Fibroblast of lung (primary cell): ENCODE measurements around the gene APOBEC3H. TPM values are rescaled to one million over a fixed set of nuclear protein-coding genes. Genes with fewer than 3 reads are reported as not detected.

Experiments
- DNase-seq, 2 donors: peaks; one replicate each; pipeline versions ENCODE4 v3.0.0 to v3.0.0-alpha.2; 2010; ENCODE audit warnings: low read depth in 2 of 2
- H2AFZ ChIP-seq: 2 replicates; pipeline ENCODE4 v1.5.1; 2012; ENCODE audit warnings: low read length, control low read depth, inconsistent platforms
- H3K27ac ChIP-seq: 2 replicates; pipeline ENCODE4 v1.5.1; 2011; ENCODE audit warnings: low read length, control low read depth; ENCODE audit not compliant: insufficient read depth
- H3K27me3 ChIP-seq: 2 replicates; pipeline ENCODE4 v1.5.1; 2011; ENCODE audit warnings: mild to moderate bottlenecking, low read length; ENCODE audit not compliant: control insufficient read depth, insufficient read depth
- H3K36me3 ChIP-seq: 2 replicates; pipeline ENCODE4 v1.5.1; 2011; ENCODE audit warnings: low read length; ENCODE audit not compliant: control insufficient read depth, insufficient read depth
- H3K4me1 ChIP-seq: 2 replicates; pipeline ENCODE4 v1.5.1; 2011; ENCODE audit warnings: low read length; ENCODE audit not compliant: control insufficient read depth, insufficient read depth; ENCODE audit errors: extremely low read depth
- H3K4me2 ChIP-seq: 2 replicates; pipeline ENCODE4 v1.5.1; 2011; ENCODE audit warnings: low read length, control low read depth; ENCODE audit not compliant: insufficient read depth; ENCODE audit errors: extremely low read depth
- H3K4me3 ChIP-seq, 4 experiments: fragments of 200-600 bp in 1 of 4; sonication (generic) in 1 of 4; replicated peaks in 1 of 4; 2 replicates each; pipeline ENCODE4 v1.5.1; 2011 to 2016; ENCODE audit warnings: low read length in 4 of 4, low read depth in 3 of 4, mild to moderate bottlenecking in 3 of 4, control low read depth in 2 of 4, inconsistent platforms in 1 of 4, mixed read lengths in 1 of 4; ENCODE audit not compliant: insufficient read depth in 1 of 4; ENCODE audit errors: control extremely low read depth in 1 of 4
- H3K79me2 ChIP-seq: 2 replicates; pipeline ENCODE4 v1.5.1; 2012; ENCODE audit warnings: mild to moderate bottlenecking, low read length, inconsistent platforms; ENCODE audit not compliant: control insufficient read depth, insufficient read depth
- H3K9ac ChIP-seq: 2 replicates; pipeline ENCODE4 v1.5.1; 2011; ENCODE audit warnings: mild to moderate bottlenecking, low read length, control low read depth; ENCODE audit not compliant: insufficient read depth
- H3K9me3 ChIP-seq: 2 replicates; pipeline ENCODE4 v1.5.1; 2012; ENCODE audit warnings: low read depth, low read length; ENCODE audit not compliant: control insufficient read depth, insufficient read depth
- H4K20me1 ChIP-seq: 2 replicates; pipeline ENCODE4 v1.5.1; 2011; ENCODE audit warnings: low read length; ENCODE audit not compliant: control insufficient read depth, insufficient read depth; ENCODE audit errors: extremely low read depth
- CTCF ChIP-seq, 2 donors: IDR thresholded peaks in 1 of 2; conservative IDR thresholded peaks in 1 of 2; 1 replicate in 1 of 2; 2 replicates in 1 of 2; pipeline ENCODE4 v1.5.1; 2011 to 2012; ENCODE audit warnings: low read length in 2 of 2, control low read depth in 1 of 2, inconsistent platforms in 1 of 2, low read depth in 1 of 2, mild to moderate bottlenecking in 1 of 2
- EZH2 ChIP-seq: IDR thresholded peaks from 2 replicates; pipeline ENCODE4 v1.5.1; 2012; ENCODE audit warnings: low read length, control low read depth, mild to moderate bottlenecking; ENCODE audit errors: missing control alignments
- polyA plus RNA-seq, 2 donors: library from polyadenylated mRNA; depleted of rRNA in 1 of 2; stranded (reverse) in 1 of 2; unstranded in 1 of 2; fragments of >200 nt; gene quantifications; 2 replicates each; pipeline ENCODE4 v1.2.1, GENCODE V29; 2011 to 2012; ENCODE audit warnings: missing spikeins in 1 of 2
- total RNA-seq: library from RNA; depleted of rRNA; stranded (reverse); fragments of >200 nt; gene quantifications from 2 replicates; pipeline ENCODE4 v1.2.1, GENCODE V29; 2014

Gene APOBEC3H
- total and polyA plus RNA-seq, 2 donors (not counting 1 experiment from before 2014, with no cell fraction given) = 0.20 to 1.3 TPM

DNA sequence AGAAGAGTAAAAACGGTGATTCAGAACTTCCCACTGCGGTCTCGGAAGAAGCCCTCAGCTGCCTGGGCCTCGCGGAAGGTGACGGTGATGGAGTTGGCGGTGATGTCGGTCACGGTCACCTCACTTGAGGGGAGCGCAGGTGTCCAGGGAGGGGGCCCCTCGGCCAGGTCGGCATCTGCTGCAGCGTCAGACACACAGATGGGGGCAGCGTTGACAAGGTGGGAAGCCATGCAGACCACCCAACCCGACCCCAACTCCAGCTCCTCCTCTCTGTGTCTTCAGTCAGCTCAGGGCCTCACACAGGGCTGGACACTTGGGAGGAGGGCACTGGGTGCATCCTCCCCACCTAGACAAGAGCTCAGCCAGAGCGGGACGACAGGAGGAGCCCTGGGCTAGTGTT is 36.8 kb downstream of the APOBEC3H start:
- H2AFZ ChIP-seq = no peak overlapping the region
- H3K4me2 ChIP-seq = no peak overlapping the region
- no peak overlapping the region for H3K27ac ChIP-seq
- no peaks in the 10 kb centered on the region for H3K79me2 ChIP-seq
- no peaks in the 10 kb centered on the region for H4K20me1 ChIP-seq
- H3K36me3 ChIP-seq = no peaks in the 10 kb centered on the region
- no peak overlapping the region for H3K4me3 ChIP-seq
- H3K4me1 ChIP-seq = peaks cover 9% of the 10 kb centered on the region
- DNase-seq = no peak
- TF ChIP-seq CTCF (conservative IDR thresholded peaks at IDR 0.05 in 1 of 2, IDR thresholded peaks at IDR 0.05 in 1 of 2; ENCODE audit: low read depth in 1 of 2, low read length in 2 of 2) (no peak), EZH2 (no peak)
- no peak overlapping the region for H3K9ac ChIP-seq
- H3K27me3 ChIP-seq = no peaks in the 10 kb centered on the region
- no peaks in the 10 kb centered on the region for H3K9me3 ChIP-seq

- Histone ChIP-seq H2AFZ (no peak overlapping the region), H3K9ac (no peak overlapping the region), H3K4me3 (no peak overlapping the region), H3K27me3 (no peaks in the 10 kb centered on the region), H3K9me3 (no peaks in the 10 kb centered on the region), H4K20me1 (no peaks in the 10 kb centered on the region), H3K79me2 (no peaks in the 10 kb centered on the region), H3K27ac (no peak overlapping the region), H3K4me2 (no peak overlapping the region), H3K4me1 (peaks cover 9% of the 10 kb centered on the region), H3K36me3 (no peaks in the 10 kb centered on the region)
- DNase-seq = no peak
- no peak for TF ChIP-seq CTCF (conservative IDR thresholded peaks at IDR 0.05 in 1 of 2, IDR thresholded peaks at IDR 0.05 in 1 of 2; ENCODE audit: low read depth in 1 of 2, low read length in 2 of 2)
- no peak for TF ChIP-seq EZH2
Measured at GRCh38 chr22:39134366-39135091, 37.5 kb downstream of the APOBEC3H start.

DNA sequence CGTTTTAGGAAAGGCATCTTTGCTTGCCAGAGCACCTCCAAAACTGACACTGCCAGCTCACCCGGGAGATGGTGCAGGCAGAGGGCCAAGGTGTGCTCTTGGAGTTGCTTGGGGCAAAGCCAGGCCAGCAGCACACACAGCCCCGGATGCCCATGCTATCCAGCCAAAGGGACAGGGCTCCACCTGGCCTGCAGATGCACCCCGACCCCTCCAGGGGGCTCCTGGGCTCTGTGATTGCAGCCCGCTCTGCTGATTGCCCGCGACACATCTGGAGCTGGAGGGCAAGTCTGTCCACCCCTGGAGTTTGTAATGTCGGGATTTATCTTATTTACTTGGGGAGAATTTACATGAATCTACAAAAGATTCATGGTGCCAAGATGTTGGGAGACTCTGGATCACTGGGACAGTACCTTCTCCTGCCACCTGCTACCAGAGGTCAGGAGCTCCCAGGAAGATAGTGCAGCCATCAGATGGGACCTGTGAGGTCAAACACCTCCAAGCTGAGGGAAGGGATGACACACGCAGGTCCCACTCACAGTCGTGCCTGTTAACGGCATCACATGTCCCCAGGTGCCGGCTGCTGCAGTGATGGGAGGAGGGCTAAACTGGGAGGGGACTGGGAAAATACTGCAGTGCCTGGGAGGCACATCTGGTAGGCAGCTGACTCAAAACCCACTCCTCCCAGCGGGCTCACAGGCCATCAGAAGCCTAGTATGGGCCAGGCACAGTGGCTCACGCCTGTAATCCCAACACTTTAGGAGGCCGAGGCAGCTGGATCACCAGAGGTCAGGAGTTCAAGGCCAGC is 38.2 kb downstream of the APOBEC3H start:
- Histone ChIP-seq H3K9ac (no peak overlapping the region), H3K4me3 (no peak overlapping the region), H3K36me3 (no peaks in the 10 kb centered on the region), H3K4me2 (no peak overlapping the region), H3K79me2 (no peaks in the 10 kb centered on the region), H4K20me1 (no peaks in the 10 kb centered on the region), H3K27ac (no peak overlapping the region), H2AFZ (no peak overlapping the region), H3K4me1 (peaks cover 9% of the 10 kb centered on the region), H3K27me3 (no peaks in the 10 kb centered on the region), H3K9me3 (no peaks in the 10 kb centered on the region)
- TF ChIP-seq CTCF (conservative IDR thresholded peaks at IDR 0.05 in 1 of 2, IDR thresholded peaks at IDR 0.05 in 1 of 2; ENCODE audit: low read depth in 1 of 2, low read length in 2 of 2) (peak; percentile 45 to 65), EZH2 (no peak)
- DNase-seq = peak; percentile 25 to 38
